ENCODE results near the gene ADH1C.
"Not testable (repeated sequence)": the region's sequence is repeated elsewhere in the genome, so short reads cannot be mapped to it uniquely, and the experiment has no call there.

ADH1C gene

GRCh38 chr4:99336553-99336952, 16.0 kb downstream of the ADH1C start:
- H3K4me3 ChIP-seq (ENCODE audit: insufficient read depth, low read depth, low read length, poor library complexity, severe bottlenecking) = no peak overlapping the region
- DNase-seq = no peak
- H3K27me3 ChIP-seq (replicated peaks; ENCODE audit: control insufficient read depth, insufficient read depth, low read length, poor library complexity, severe bottlenecking) = no peaks in the 10 kb centered on the region
- H3K4me1 ChIP-seq (ENCODE audit: control insufficient read depth, insufficient read depth, low read length, poor library complexity, severe bottlenecking) = no peaks in the 10 kb centered on the region
- no peak overlapping the region for H3K27ac ChIP-seq (ENCODE audit: insufficient read depth, low read length, poor library complexity, severe bottlenecking)
- no peaks in the 10 kb centered on the region for H3K36me3 ChIP-seq (ENCODE audit: control insufficient read depth, insufficient read depth, low read length)
- no peaks in the 10 kb centered on the region for H3K9me3 ChIP-seq (ENCODE audit: control insufficient read depth, low read length)

- Histone ChIP-seq H3K36me3 (ENCODE audit: control insufficient read depth, insufficient read depth, low read length) (no peaks in the 10 kb centered on the region), H3K27ac (ENCODE audit: insufficient read depth, low read length, poor library complexity, severe bottlenecking) (no peak overlapping the region), H3K4me1 (ENCODE audit: control insufficient read depth, insufficient read depth, low read length, poor library complexity, severe bottlenecking) (no peaks in the 10 kb centered on the region), H3K4me3 (ENCODE audit: insufficient read depth, low read depth, low read length, poor library complexity, severe bottlenecking) (no peak overlapping the region), H3K27me3 (replicated peaks; ENCODE audit: control insufficient read depth, insufficient read depth, low read length, poor library complexity, severe bottlenecking) (no peaks in the 10 kb centered on the region), H3K9me3 (ENCODE audit: control insufficient read depth, low read length) (no peaks in the 10 kb centered on the region)
- no peak for DNase-seq
Measured at GRCh38 chr4:99334880-99335279, 17.7 kb downstream of the ADH1C start.

- Histone ChIP-seq H3K27me3 (replicated peaks; ENCODE audit: control insufficient read depth, insufficient read depth, low read length, poor library complexity, severe bottlenecking) (no peaks in the 10 kb centered on the region), H3K4me1 (ENCODE audit: control insufficient read depth, insufficient read depth, low read length, poor library complexity, severe bottlenecking) (no peaks in the 10 kb centered on the region), H3K36me3 (ENCODE audit: control insufficient read depth, insufficient read depth, low read length) (no peaks in the 10 kb centered on the region), H3K27ac (ENCODE audit: insufficient read depth, low read length, poor library complexity, severe bottlenecking) (no peak overlapping the region), H3K4me3 (ENCODE audit: insufficient read depth, low read depth, low read length, poor library complexity, severe bottlenecking) (no peak overlapping the region), H3K9me3 (ENCODE audit: control insufficient read depth, low read length) (no peaks in the 10 kb centered on the region)
- no peak for DNase-seq
Measured at GRCh38 chr4:99330648-99331047, 21.9 kb downstream of the ADH1C start.

DNA sequence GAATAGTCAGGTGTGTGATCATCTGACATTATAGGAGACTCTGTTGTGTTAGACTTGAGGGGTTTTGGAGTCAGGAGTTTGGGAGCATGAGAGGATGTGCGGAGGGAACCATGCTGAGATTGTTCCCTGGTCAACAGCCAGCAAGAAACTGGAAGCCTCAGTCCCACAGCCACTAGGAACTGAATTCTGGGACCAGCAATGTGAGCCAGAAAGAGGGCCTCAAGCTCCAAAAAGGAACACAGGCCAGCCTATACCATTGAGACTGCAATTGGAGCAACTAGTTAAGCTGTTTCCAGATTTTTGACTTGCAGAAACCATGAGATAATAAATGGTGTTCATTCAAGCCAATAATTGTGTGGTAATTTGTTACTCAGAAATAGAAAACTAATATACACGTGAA, 22.7 kb downstream of the ADH1C start:
- H3K9me3 ChIP-seq (ENCODE audit: control insufficient read depth, low read length) = no peaks in the 10 kb centered on the region
- no peak overlapping the region for H3K27ac ChIP-seq (ENCODE audit: insufficient read depth, low read length, poor library complexity, severe bottlenecking)
- H3K4me3 ChIP-seq (ENCODE audit: insufficient read depth, low read depth, low read length, poor library complexity, severe bottlenecking) = no peak overlapping the region
- H3K4me1 ChIP-seq (ENCODE audit: control insufficient read depth, insufficient read depth, low read length, poor library complexity, severe bottlenecking) = no peaks in the 10 kb centered on the region
- no peaks in the 10 kb centered on the region for H3K27me3 ChIP-seq (replicated peaks; ENCODE audit: control insufficient read depth, insufficient read depth, low read length, poor library complexity, severe bottlenecking)
- DNase-seq = no peak
- no peaks in the 10 kb centered on the region for H3K36me3 ChIP-seq (ENCODE audit: control insufficient read depth, insufficient read depth, low read length)

DNA sequence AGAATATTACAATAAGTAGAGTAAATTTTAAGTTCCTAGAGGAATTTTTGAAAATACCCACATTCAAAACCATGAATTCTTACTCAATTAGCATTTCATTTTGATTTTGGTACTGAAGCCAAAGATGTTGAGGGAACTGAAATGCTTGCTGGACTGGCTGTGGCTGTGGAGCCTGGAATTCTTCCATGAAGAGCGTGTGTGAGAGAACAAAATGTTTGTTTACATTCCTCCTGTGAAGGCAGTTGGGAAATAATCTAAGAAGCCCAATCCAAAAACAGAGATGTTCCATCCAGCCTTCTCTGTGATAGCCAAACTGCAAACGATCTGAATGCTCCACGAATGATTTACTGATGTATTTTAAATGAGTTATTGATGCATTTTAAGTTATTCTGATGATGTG, 27.6 kb downstream of the ADH1C start:
- H3K36me3 ChIP-seq (ENCODE audit: control insufficient read depth, insufficient read depth, low read length) = no peaks in the 10 kb centered on the region
- no peak overlapping the region for H3K27ac ChIP-seq (ENCODE audit: insufficient read depth, low read length, poor library complexity, severe bottlenecking)
- H3K4me3 ChIP-seq (ENCODE audit: insufficient read depth, low read depth, low read length, poor library complexity, severe bottlenecking) = no peak overlapping the region
- no peak for DNase-seq
- H3K9me3 ChIP-seq (ENCODE audit: control insufficient read depth, low read length) = no peaks in the 10 kb centered on the region
- H3K27me3 ChIP-seq (replicated peaks; ENCODE audit: control insufficient read depth, insufficient read depth, low read length, poor library complexity, severe bottlenecking) = no peaks in the 10 kb centered on the region
- no peaks in the 10 kb centered on the region for H3K4me1 ChIP-seq (ENCODE audit: control insufficient read depth, insufficient read depth, low read length, poor library complexity, severe bottlenecking)

GRCh38 chr4:99324361-99324760, 28.2 kb downstream of the ADH1C start:
- Histone ChIP-seq H3K36me3 (ENCODE audit: control insufficient read depth, insufficient read depth, low read length) (no peaks in the 10 kb centered on the region), H3K4me3 (ENCODE audit: insufficient read depth, low read depth, low read length, poor library complexity, severe bottlenecking) (no peak overlapping the region), H3K27me3 (replicated peaks; ENCODE audit: control insufficient read depth, insufficient read depth, low read length, poor library complexity, severe bottlenecking) (no peaks in the 10 kb centered on the region), H3K4me1 (ENCODE audit: control insufficient read depth, insufficient read depth, low read length, poor library complexity, severe bottlenecking) (no peaks in the 10 kb centered on the region), H3K9me3 (ENCODE audit: control insufficient read depth, low read length) (no peaks in the 10 kb centered on the region), H3K27ac (ENCODE audit: insufficient read depth, low read length, poor library complexity, severe bottlenecking) (no peak overlapping the region)
- DNase-seq = no peak

DNA sequence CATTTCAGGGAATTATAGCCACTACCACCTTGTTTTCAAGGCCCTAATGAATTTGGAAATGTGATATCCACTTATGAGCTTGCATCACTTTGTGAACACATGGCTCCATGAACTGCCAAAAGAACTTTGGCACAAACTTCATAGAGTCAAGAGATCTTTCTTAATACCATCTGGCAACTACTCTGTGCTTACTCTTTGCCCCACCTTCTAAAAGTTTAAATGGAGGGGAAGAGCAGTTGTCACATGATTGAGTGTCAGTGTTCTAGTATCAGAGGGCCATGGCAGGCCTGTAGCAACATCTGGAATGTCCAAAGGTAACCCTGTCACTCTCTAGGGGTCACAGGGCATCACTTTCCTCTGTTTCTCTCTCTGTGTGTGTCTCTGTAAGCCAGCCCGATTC, 28.8 kb downstream of the ADH1C start:
- H3K27ac ChIP-seq (ENCODE audit: insufficient read depth, low read length, poor library complexity, severe bottlenecking) = no peak overlapping the region
- no peak for DNase-seq
- H3K4me1 ChIP-seq (ENCODE audit: control insufficient read depth, insufficient read depth, low read length, poor library complexity, severe bottlenecking) = no peaks in the 10 kb centered on the region
- no peaks in the 10 kb centered on the region for H3K36me3 ChIP-seq (ENCODE audit: control insufficient read depth, insufficient read depth, low read length)
- no peaks in the 10 kb centered on the region for H3K9me3 ChIP-seq (ENCODE audit: control insufficient read depth, low read length)
- H3K27me3 ChIP-seq (replicated peaks; ENCODE audit: control insufficient read depth, insufficient read depth, low read length, poor library complexity, severe bottlenecking) = no peaks in the 10 kb centered on the region
- no peak overlapping the region for H3K4me3 ChIP-seq (ENCODE audit: insufficient read depth, low read depth, low read length, poor library complexity, severe bottlenecking)

- Histone ChIP-seq H3K36me3 (ENCODE audit: control insufficient read depth, insufficient read depth, low read length) (no peaks in the 10 kb centered on the region), H3K27ac (ENCODE audit: insufficient read depth, low read length, poor library complexity, severe bottlenecking) (no peak within 1 kb of the TSS), H3K4me3 (ENCODE audit: insufficient read depth, low read depth, low read length, poor library complexity, severe bottlenecking) (no peak within 1 kb of the TSS), H3K27me3 (replicated peaks; ENCODE audit: control insufficient read depth, insufficient read depth, low read length, poor library complexity, severe bottlenecking) (no peaks in the 10 kb centered on the region), H3K9me3 (ENCODE audit: control insufficient read depth, low read length) (no peaks in the 10 kb centered on the region), H3K4me1 (ENCODE audit: control insufficient read depth, insufficient read depth, low read length, poor library complexity, severe bottlenecking) (no peaks in the 10 kb centered on the region)
- DNase-seq = no peak
Measured at GRCh38 chr4:99321241-99322191, 31.0 kb downstream of the ADH1C start, which contains the start of gene ADH1B. TSS of gene ADH1B (minus strand) at chr4:99321401. CDS start at chr4:99321331, 70 bp downstream.

GRCh38 chr4:99317811-99318210, 34.7 kb downstream of the ADH1C start:
- H3K9me3 ChIP-seq (ENCODE audit: control insufficient read depth, low read length); H3K4me1 ChIP-seq (ENCODE audit: control insufficient read depth, insufficient read depth, low read length, poor library complexity, severe bottlenecking); H3K36me3 ChIP-seq (ENCODE audit: control insufficient read depth, insufficient read depth, low read length); H3K4me3 ChIP-seq (ENCODE audit: insufficient read depth, low read depth, low read length, poor library complexity, severe bottlenecking); DNase-seq; H3K27ac ChIP-seq (ENCODE audit: insufficient read depth, low read length, poor library complexity, severe bottlenecking); H3K27me3 ChIP-seq (replicated peaks; ENCODE audit: control insufficient read depth, insufficient read depth, low read length, poor library complexity, severe bottlenecking): not testable (repeated sequence)

DNA sequence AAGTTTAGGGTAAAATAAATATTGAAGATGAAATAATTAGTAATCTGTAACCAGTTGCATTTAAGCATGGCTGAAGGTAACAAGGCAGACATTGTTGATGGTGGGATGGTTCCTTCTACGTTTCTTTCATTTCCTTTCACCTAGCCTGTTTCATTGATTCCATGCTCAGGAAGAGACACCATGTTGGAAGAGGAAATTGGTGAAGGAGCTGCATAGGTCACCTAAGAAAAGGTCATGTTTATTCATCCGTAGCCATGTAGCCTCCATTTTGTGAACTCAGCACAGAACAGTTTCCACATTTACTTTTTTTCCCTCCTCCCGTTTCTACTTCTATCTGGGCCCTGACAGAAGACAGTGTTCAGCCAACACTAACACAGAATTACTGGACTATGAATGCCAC, 35.2 kb downstream of the ADH1C start:
- DNase-seq = no peak
- H3K36me3 ChIP-seq (ENCODE audit: control insufficient read depth, insufficient read depth, low read length) = no peaks in the 10 kb centered on the region

More for the DNA sequence above, 35.2 kb downstream of the ADH1C start:
- Histone ChIP-seq H3K27me3 (replicated peaks; ENCODE audit: control insufficient read depth, insufficient read depth, low read length, poor library complexity, severe bottlenecking) (no peaks in the 10 kb centered on the region), H3K27ac (ENCODE audit: insufficient read depth, low read length, poor library complexity, severe bottlenecking) (no peak overlapping the region), H3K9me3 (ENCODE audit: control insufficient read depth, low read length) (no peaks in the 10 kb centered on the region), H3K4me3 (ENCODE audit: insufficient read depth, low read depth, low read length, poor library complexity, severe bottlenecking) (no peak overlapping the region), H3K4me1 (ENCODE audit: control insufficient read depth, insufficient read depth, low read length, poor library complexity, severe bottlenecking) (no peaks in the 10 kb centered on the region)

All from effector memory CD4-positive, alpha-beta T cell (primary cell).